ENCODE measurements around the gene SCRN2. TPM values are rescaled to one million over a fixed set of nuclear protein-coding genes. Genes with fewer than 3 reads are reported as not detected.

SCRN2 gene
- total RNA-seq, 1 experiment from 2014 or later = 25.6 TPM

- no peak for DNase-seq (ENCODE audit: extremely low read depth, low read depth)
These were observed 32.8 kb downstream of the SCRN2 start for GRCh38 chr17:47808036-47808829.

GRCh38 chr17:47807421-47807820 lies 33.7 kb downstream of the SCRN2 start:
- no peak for DNase-seq (ENCODE audit: extremely low read depth, low read depth)

- no peak for DNase-seq (ENCODE audit: extremely low read depth, low read depth)
These were observed 34.2 kb downstream of the SCRN2 start for GRCh38 chr17:47806913-47807255.

- no peak for DNase-seq (ENCODE audit: extremely low read depth, low read depth)
These were observed 34.8 kb downstream of the SCRN2 start for GRCh38 chr17:47806026-47806912.

GRCh38 chr17:47804461-47804860 lies 36.6 kb downstream of the SCRN2 start:
- no peak for DNase-seq (ENCODE audit: extremely low read depth, low read depth)

GRCh38 chr17:47803751-47804150 lies 37.3 kb downstream of the SCRN2 start:
- no peak for DNase-seq (ENCODE audit: extremely low read depth, low read depth)

- DNase-seq (ENCODE audit: extremely low read depth, low read depth) = no peak
These were observed 37.9 kb downstream of the SCRN2 start for GRCh38 chr17:47803201-47803600.

- DNase-seq (ENCODE audit: extremely low read depth, low read depth) = peak; percentile 41
These were observed 38.6 kb downstream of the SCRN2 start for GRCh38 chr17:47802341-47803022.

- DNase-seq (ENCODE audit: extremely low read depth, low read depth) = no peak
These were observed 39.2 kb downstream of the SCRN2 start for GRCh38 chr17:47801906-47802305.

GRCh38 chr17:47801176-47801765 lies 39.8 kb downstream of the SCRN2 start:
- DNase-seq (ENCODE audit: extremely low read depth, low read depth) = no peak

GRCh38 chr17:47800686-47801085 lies 40.4 kb downstream of the SCRN2 start:
- DNase-seq (ENCODE audit: extremely low read depth, low read depth) = no peak

GRCh38 chr17:47797797-47798196 lies 43.3 kb downstream of the SCRN2 start:
- DNase-seq (ENCODE audit: extremely low read depth, low read depth) = no peak

GRCh38 chr17:47792979-47793378 lies 48.1 kb downstream of the SCRN2 start:
- no peak for DNase-seq (ENCODE audit: extremely low read depth, low read depth)

GRCh38 chr17:47792457-47792856 lies 48.6 kb downstream of the SCRN2 start:
- DNase-seq (ENCODE audit: extremely low read depth, low read depth) = no peak

GRCh38 chr17:47791025-47791424 lies 50.0 kb downstream of the SCRN2 start:
- no peak for DNase-seq (ENCODE audit: extremely low read depth, low read depth)

GRCh38 chr17:47789611-47790561 lies 51.2 kb downstream of the SCRN2 start:
- peak; percentile 49 for DNase-seq (ENCODE audit: extremely low read depth, low read depth)
